Spleen (tissue), 11 donors: Measurements from ENCODE around the gene EMC10. TPM values are rescaled to one million over a fixed set of nuclear protein-coding genes. Genes with fewer than 3 reads are reported as not detected.

Source experiments
- DNase-seq: peaks from one replicate; pipeline ENCODE4 v3.0.0-alpha.2; 2020
- H3K27ac ChIP-seq, 8 donors: fragments of 200-600 bp; sonication (generic) in 7 of 8; 1 replicate in 4 of 8; 2 replicates in 4 of 8; pipeline versions ENCODE4 v1.5.0 to v1.8.0; 2016 to 2021; ENCODE audit warnings: inconsistent platforms in 4 of 8, mild to moderate bottlenecking in 4 of 8, moderate library complexity in 1 of 8
- H3K27me3 ChIP-seq, 7 donors: fragments of 200-600 bp; sonication (generic) in 6 of 7; replicated peaks in 1 of 7; 1 replicate in 4 of 7; 2 replicates in 3 of 7; pipeline versions ENCODE4 v1.5.0 to v1.8.0; 2016 to 2021; ENCODE audit warnings: inconsistent platforms in 3 of 7, mild to moderate bottlenecking in 1 of 7
- H3K36me3 ChIP-seq, 6 donors: fragments of 200-600 bp; sonication (generic) in 5 of 6; 1 replicate in 4 of 6; 2 replicates in 2 of 6; pipeline versions ENCODE4 v1.5.0 to v1.8.0; 2016 to 2021; ENCODE audit warnings: inconsistent platforms in 2 of 6
- H3K4me1 ChIP-seq, 6 donors: fragments of 200-600 bp; sonication (generic) in 5 of 6; 1 replicate in 3 of 6; 2 replicates in 3 of 6; pipeline versions ENCODE4 v1.5.0 to v1.8.0; 2016 to 2021; ENCODE audit warnings: inconsistent platforms in 3 of 6
- H3K4me3 ChIP-seq, 8 donors: fragments of 200-600 bp; sonication (generic) in 7 of 8; 1 replicate in 4 of 8; 2 replicates in 4 of 8; pipeline versions ENCODE4 v1.5.0 to v1.8.0; 2016 to 2021; ENCODE audit warnings: inconsistent platforms in 4 of 8, mild to moderate bottlenecking in 4 of 8, moderate library complexity in 2 of 8
- H3K9me3 ChIP-seq, 8 donors: fragments of 200-600 bp; sonication (generic) in 7 of 8; 1 replicate in 4 of 8; 2 replicates in 4 of 8; pipeline versions ENCODE4 v1.5.0 to v1.8.0; 2016 to 2021; ENCODE audit warnings: inconsistent platforms in 4 of 8
- POLR2A ChIP-seq, 3 donors: fragments of 450-650 bp; IDR thresholded peaks; one replicate each; pipeline ENCODE4 v1.5.1; 2017; ENCODE audit warnings: antibody characterized with exemption in 3 of 3, mild to moderate bottlenecking in 1 of 3
- POLR2AphosphoS5 ChIP-seq, 3 donors: sonication (generic); formaldehyde crosslinking; IDR thresholded peaks; one replicate each; pipeline ENCODE4 v1.5.1; 2017; ENCODE audit warnings: antibody characterized with exemption in 3 of 3
- WGBS, 5 donors: extraction: QIAGEN DNeasy Blood & Tissue Kit in 3 of 5; methylation state at CpG; one replicate each; pipeline versions ENCODE4 v1.1.5 to v1.1.7; 2013 to 2018; 5-methylcytosine and 5-hydroxymethylcytosine counted together
- intact Hi-C: fragments of 100-400 bp; cut with DNase I; formaldehyde crosslinking; loops from one replicate; pipeline ENCODE4 v1.15.0; 2023; ENCODE audit warnings: low total_unique reads
- polyA plus RNA-seq, 3 donors: library from polyadenylated mRNA; stranded (reverse); fragments of 200-250 nt; gene quantifications; one replicate each; pipeline ENCODE4 v1.2.1, GENCODE V29; 2013
- total RNA-seq, 7 donors: library from RNA; depleted of rRNA in 3 of 7; stranded (reverse); fragments of >200 nt in 3 of 7; fragmentation: NEBNext Ultra II Directional in 4 of 7; extraction: Animal tissue kit (Norgen Biotek cat#: 25700) in 4 of 7; gene quantifications; one replicate each; pipeline versions ENCODE4 v1.1.0 to v1.2.1, GENCODE V29; 2016 to 2021
- TF ChIP-seq, protein P1 (sequence below), 11 experiments: fragments of 200-600 bp in 7 of 11; fragments of 450-650 bp in 4 of 11; sonication (generic) in 4 of 11; IDR thresholded peaks in 8 of 11; conservative IDR thresholded peaks in 3 of 11; 1 replicate in 7 of 11; 2 replicates in 4 of 11; pipeline versions ENCODE4 v1.4.0 to v1.8.0; 2016 to 2021; ENCODE audit warnings: antibody characterized with exemption in 11 of 11, inconsistent platforms in 4 of 11, mild to moderate bottlenecking in 1 of 11
- donor health status: healthy with polysubstance abuse.
- donor health status: DM: no; HTN: no; CAD: no; lungs with moderate emphysema.
- donor health status: DM: no; HTN: no; CAD: no.
- donor health status: Bipolar disorder and iron deficiency.
- donor health status: healthy.
- donor health status: DM: no; HTN: no; CAD: no.
- donor health status: DM: yes; HTN: yes; CAD: no.

Gene EMC10
- total and polyA plus RNA-seq, 10 donors: 31.0 to 72.6 (median 60.1) TPM

DNA sequence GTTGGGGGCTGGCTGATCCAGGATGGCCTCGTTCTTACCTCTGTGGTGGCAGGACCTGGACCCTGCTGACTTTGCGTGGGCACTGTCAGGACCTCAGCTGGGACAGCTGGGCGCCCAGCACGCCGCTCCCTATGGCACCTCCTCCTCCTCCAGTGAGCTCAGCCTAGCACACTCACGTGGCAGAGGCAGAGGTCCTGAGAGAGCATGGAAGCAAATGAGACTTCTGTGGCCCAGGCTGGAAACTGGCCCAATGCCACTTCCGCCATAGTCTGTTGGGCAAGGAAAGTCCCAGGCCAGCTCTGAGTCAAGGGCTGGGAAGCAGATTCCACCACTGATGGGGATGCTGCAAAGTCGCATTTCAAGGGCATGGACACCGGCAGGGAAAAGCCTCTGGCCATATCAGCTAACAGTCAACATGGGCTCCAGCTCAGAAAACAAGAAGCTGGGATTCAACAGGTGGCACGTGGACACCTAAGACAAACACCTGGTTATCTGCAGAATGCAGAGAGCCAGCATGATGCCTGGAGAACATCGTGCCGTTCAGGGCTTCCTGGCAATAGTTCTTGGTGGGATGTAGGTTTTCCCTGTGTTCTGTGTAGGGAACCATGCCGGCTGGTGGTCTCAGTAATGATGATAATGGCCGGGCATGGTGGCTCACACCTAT lies 26.9 kb upstream of the EMC10 start:
- H3K9me3 ChIP-seq: peaks cover 0 to 6% (median 0%) of the 10 kb centered on the region in 8 donors
- H3K4me1 ChIP-seq: no peaks in the 10 kb centered on the region
- H3K4me3 ChIP-seq: no peak overlapping the region
- no peak for TF ChIP-seq POLR2AphosphoS5 (IDR thresholded peaks at IDR 0.05)
- TF ChIP-seq, protein P1, sequence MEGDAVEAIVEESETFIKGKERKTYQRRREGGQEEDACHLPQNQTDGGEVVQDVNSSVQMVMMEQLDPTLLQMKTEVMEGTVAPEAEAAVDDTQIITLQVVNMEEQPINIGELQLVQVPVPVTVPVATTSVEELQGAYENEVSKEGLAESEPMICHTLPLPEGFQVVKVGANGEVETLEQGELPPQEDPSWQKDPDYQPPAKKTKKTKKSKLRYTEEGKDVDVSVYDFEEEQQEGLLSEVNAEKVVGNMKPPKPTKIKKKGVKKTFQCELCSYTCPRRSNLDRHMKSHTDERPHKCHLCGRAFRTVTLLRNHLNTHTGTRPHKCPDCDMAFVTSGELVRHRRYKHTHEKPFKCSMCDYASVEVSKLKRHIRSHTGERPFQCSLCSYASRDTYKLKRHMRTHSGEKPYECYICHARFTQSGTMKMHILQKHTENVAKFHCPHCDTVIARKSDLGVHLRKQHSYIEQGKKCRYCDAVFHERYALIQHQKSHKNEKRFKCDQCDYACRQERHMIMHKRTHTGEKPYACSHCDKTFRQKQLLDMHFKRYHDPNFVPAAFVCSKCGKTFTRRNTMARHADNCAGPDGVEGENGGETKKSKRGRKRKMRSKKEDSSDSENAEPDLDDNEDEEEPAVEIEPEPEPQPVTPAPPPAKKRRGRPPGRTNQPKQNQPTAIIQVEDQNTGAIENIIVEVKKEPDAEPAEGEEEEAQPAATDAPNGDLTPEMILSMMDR (IDR thresholded peaks at IDR 0.05 in 8 of 11, conservative IDR thresholded peaks at IDR 0.05 in 3 of 11): no peak
- TF ChIP-seq POLR2A (IDR thresholded peaks at IDR 0.05): no peak
- DNase-seq: no peak
- peaks cover 0 to 6% (median 0%) of the 10 kb centered on the region in 7 donors for H3K27me3 ChIP-seq
- 77 to 84% (median 81%) methylated on average over 11 to 14 of the region's 14 CpGs for WGBS, 5 donors
- no peak overlapping the region for H3K27ac ChIP-seq
- H3K36me3 ChIP-seq: no peaks in the 10 kb centered on the region
- intact Hi-C loops: no loop called here

DNA sequence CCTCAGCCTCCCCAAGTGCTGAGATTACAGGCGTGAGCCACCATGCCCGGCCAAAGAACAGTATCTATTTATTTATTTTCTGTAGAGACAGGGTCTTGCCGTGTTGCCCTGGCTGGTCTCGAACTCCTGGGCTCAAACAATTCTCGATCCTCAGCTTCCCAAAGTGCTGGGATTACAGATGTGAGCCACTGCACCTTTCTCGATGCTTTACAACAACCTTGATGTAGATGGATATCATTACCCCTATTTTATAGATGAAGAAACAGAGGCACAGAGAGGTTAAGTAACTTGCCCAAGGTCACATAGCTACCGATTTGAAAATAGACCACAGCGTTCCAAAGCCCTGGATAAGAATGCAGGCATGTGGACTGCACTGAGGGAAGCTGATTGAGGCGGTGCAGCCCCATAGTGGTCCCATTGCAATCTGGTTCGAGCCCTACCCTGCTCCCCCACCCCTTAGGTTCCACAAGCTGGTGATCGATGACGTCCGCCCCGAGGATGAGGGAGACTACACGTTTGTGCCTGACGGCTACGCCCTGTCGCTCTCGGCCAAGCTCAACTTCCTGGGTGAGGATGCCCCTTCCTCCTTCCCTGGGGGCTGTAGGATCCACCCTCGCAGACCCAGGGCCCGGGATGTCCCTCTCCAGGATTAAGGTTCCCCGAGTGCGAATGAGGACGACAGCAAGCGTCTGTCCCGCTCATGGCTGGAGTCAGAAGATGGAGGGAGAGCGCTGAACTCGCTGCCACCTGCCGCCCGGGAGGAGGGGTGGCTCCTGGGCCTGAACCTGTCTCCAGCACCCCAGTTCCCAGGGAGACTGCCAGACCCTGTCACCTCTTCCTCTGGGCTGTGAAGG lies 25.7 kb upstream of the EMC10 start:
- DNase-seq: no peak
- no peak for TF ChIP-seq POLR2A (IDR thresholded peaks at IDR 0.05)
- TF ChIP-seq, protein P1 (IDR thresholded peaks at IDR 0.05 in 8 of 11, conservative IDR thresholded peaks at IDR 0.05 in 3 of 11): no peak
- no peak for TF ChIP-seq POLR2AphosphoS5 (IDR thresholded peaks at IDR 0.05)
- Histone ChIP-seq H3K27me3 (peaks cover 0 to 6% (median 0%) of the 10 kb centered on the region in 7 donors), H3K4me3 (no peak overlapping the region), H3K4me1 (no peaks in the 10 kb centered on the region), H3K36me3 (no peaks in the 10 kb centered on the region), H3K27ac (no peak overlapping the region), H3K9me3 (peaks cover 0 to 6% (median 0%) of the 10 kb centered on the region in 8 donors)
- WGBS, 5 donors: 59 to 73% (median 68%) methylated on average over 17 to 30 of the region's 30 CpGs
- intact Hi-C loops: no loop called here

DNA sequence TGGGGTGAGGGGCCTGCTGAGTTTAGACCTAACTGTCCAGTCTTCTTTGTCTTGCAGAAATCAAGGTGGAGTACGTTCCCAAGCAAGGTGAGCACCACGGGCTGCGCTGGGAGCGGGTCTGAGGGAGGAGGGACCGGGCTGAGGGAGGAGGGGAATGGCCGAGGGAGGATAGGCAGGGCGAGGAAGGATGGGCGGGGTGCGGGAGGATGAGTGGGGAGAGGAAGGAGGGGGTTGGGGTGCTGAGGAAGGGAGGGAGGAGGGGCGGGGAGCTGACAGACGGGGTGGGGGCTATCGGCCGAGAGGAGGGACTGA lies 25.1 kb upstream of the EMC10 start:
- TF ChIP-seq POLR2AphosphoS5 (IDR thresholded peaks at IDR 0.05) (no peak), POLR2A (IDR thresholded peaks at IDR 0.05) (no peak)
- TF ChIP-seq, protein P1 (IDR thresholded peaks at IDR 0.05 in 8 of 11, conservative IDR thresholded peaks at IDR 0.05 in 3 of 11): no peak
- Histone ChIP-seq H3K27ac (no peak overlapping the region), H3K9me3 (peaks cover 0 to 6% (median 0%) of the 10 kb centered on the region in 8 donors), H3K27me3 (peaks cover 0 to 6% (median 0%) of the 10 kb centered on the region in 7 donors), H3K36me3 (no peaks in the 10 kb centered on the region), H3K4me3 (no peak overlapping the region), H3K4me1 (no peaks in the 10 kb centered on the region)
- WGBS, 5 donors: 36 to 62% (median 44%) methylated on average over 11 to 13 of the region's 13 CpGs
- intact Hi-C loops: no loop called here
- DNase-seq: no peak

DNA sequence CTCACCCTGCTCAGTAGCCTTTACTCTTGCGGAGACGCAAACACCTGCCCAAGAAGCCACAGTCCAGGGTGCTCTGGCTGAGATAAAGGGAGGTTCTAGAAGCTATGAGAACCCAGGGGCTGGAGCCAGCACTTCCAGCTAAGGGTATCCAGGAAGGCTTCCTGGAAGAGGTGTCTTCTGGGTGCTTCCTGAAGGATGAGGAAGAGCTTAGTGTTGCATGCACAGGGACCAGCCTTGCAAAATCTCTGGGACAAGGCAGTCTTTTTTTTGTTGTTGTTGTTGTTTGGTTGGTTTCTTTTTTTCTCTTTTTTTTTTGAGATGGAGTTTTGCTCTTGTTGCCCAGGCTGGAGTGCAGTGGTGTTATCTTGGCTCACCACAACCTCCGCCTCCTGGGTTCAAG lies 23.1 kb upstream of the EMC10 start:
- Histone ChIP-seq H3K27me3 (peaks cover 0 to 21% (median 3%) of the 10 kb centered on the region in 7 donors), H3K4me1 (no peaks in the 10 kb centered on the region), H3K4me3 (no peak overlapping the region), H3K9me3 (peaks cover 0 to 1% (median 0%) of the 10 kb centered on the region in 8 donors), H3K27ac (no peak overlapping the region), H3K36me3 (no peaks in the 10 kb centered on the region)
- TF ChIP-seq POLR2A (IDR thresholded peaks at IDR 0.05) (no peak), POLR2AphosphoS5 (IDR thresholded peaks at IDR 0.05) (no peak)
- TF ChIP-seq, protein P1 (IDR thresholded peaks at IDR 0.05 in 8 of 11, conservative IDR thresholded peaks at IDR 0.05 in 3 of 11): no peak
- 95 to 100% (median 99%) methylated on average over 3 of the region's 3 CpGs for WGBS, 5 donors
- intact Hi-C loops: no loop called here
- no peak for DNase-seq
